K562 (cell line): ENCODE results near the gene PPP1R1C. TPM values are rescaled to one million over a fixed set of nuclear protein-coding genes. Genes with fewer than 3 reads are reported as not detected.

ENCODE experiments used
- ATAC-seq: fragments of 200-7000 bp; cut with Tn5 transposase; 3 replicates; pipeline ENCODE4 v1.9.1; 2020; ENCODE audit warnings: moderate library complexity
- BruUV-seq: library from RNA; stranded (reverse); fragments of 400-500 nt; replicated peaks from 2 replicates; lab custom pipeline; 2021; lab: Mats Ljungman, UMichigan
- CTCF ChIA-PET: fragments of 300-600 bp; formaldehyde crosslinking; extraction: SDS; loops from one replicate; lab custom pipeline; 2021; ENCODE audit warnings: low intra/inter-chr PET ratio; lab: Yijun Ruan, JAX
- POLR2A ChIA-PET: fragments of 300-600, 350-650 bp; sonication (Branson Sonifier 250); formaldehyde crosslinking; extraction: SDS; loops from one replicate; lab custom pipeline; 2021; ENCODE audit warnings: antibody characterized with exemption, inconsistent platforms; lab: Yijun Ruan, JAX
- DNase-seq, 4 experiments: peaks; one replicate each; pipeline versions ENCODE4 v3.0.0 to v3.0.0-alpha.2; 2011 to 2018; ENCODE audit warnings: low spot score in 3 of 4, mixed read lengths in 3 of 4; ENCODE audit errors: extremely low read depth in 1 of 4
- FAIRE-seq: peaks from 2 replicates; lab custom pipeline; 2011; peaks lifted over from hg19 to GRCh38; lab: Jason Lieb, UNC
- H2AFZ ChIP-seq: 2 replicates; pipeline ENCODE4 v1.6.0; 2011; ENCODE audit warnings: low read depth, low read length, control low read depth, inconsistent platforms
- H3K27ac ChIP-seq: fragments of 200-600 bp; 3 replicates; pipeline ENCODE4 v1.8.0; 2011; ENCODE audit warnings: low read depth, mild to moderate bottlenecking, control low read depth, inconsistent platforms, low read length, moderate library complexity, mixed read lengths; ENCODE audit errors: extremely low read depth
- H3K27me3 ChIP-seq, 2 experiments: fragments of 300-600 bp in 1 of 2; 2 replicates in 1 of 2; 3 replicates in 1 of 2; pipeline versions ENCODE4 v1.6.0 to v1.8.0; 2011; ENCODE audit warnings: inconsistent platforms in 2 of 2, low read length in 2 of 2, mild to moderate bottlenecking in 1 of 2, mixed read lengths in 1 of 2, moderate library complexity in 1 of 2; ENCODE audit not compliant: control insufficient read depth in 2 of 2, insufficient read depth in 2 of 2
- H3K36me3 ChIP-seq: fragments of 300-600 bp; 3 replicates; pipeline ENCODE4 v1.8.0; 2011; ENCODE audit warnings: mild to moderate bottlenecking, low read length, inconsistent platforms; ENCODE audit not compliant: control insufficient read depth, insufficient read depth
- H3K4me1 ChIP-seq, 2 experiments: fragments of 200-600 bp in 1 of 2; replicated peaks in 1 of 2; 2 replicates in 1 of 2; 3 replicates in 1 of 2; pipeline versions ENCODE4 v1.5.1 to v1.8.0; 2011; ENCODE audit warnings: inconsistent platforms in 2 of 2, low read length in 2 of 2, mild to moderate bottlenecking in 1 of 2, mixed read lengths in 1 of 2, moderate library complexity in 1 of 2; ENCODE audit not compliant: control insufficient read depth in 2 of 2, insufficient read depth in 2 of 2
- H3K4me2 ChIP-seq: 2 replicates; pipeline ENCODE4 v1.6.1; 2011; ENCODE audit warnings: low read length, control low read depth, inconsistent platforms, mixed read lengths; ENCODE audit not compliant: insufficient read depth
- H3K4me3 ChIP-seq: fragments of 200-600 bp; sonication (generic), shearing (Covaris generic); 2 replicates; pipeline ENCODE4 v1.5.1; 2016; ENCODE audit warnings: control low read depth, inconsistent platforms
- H3K79me2 ChIP-seq: fragments of 200-600 bp; 3 replicates; pipeline ENCODE4 v1.8.0; 2011; ENCODE audit warnings: low read length, inconsistent platforms; ENCODE audit not compliant: control insufficient read depth, insufficient read depth
- H3K9ac ChIP-seq, 2 experiments: 2 replicates each; pipeline versions ENCODE4 v1.6.0 to v1.6.1; 2011; ENCODE audit warnings: low read depth in 2 of 2, low read length in 2 of 2, control low read depth in 1 of 2, inconsistent platforms in 1 of 2, mild to moderate bottlenecking in 1 of 2, mixed read lengths in 1 of 2; ENCODE audit not compliant: insufficient read depth in 1 of 2
- H3K9me1 ChIP-seq: one replicate; pipeline ENCODE4 v1.6.0; 2011; ENCODE audit warnings: inconsistent platforms, mild to moderate bottlenecking, low read length, moderate library complexity; ENCODE audit not compliant: control insufficient read depth, insufficient read depth
- H3K9me3 ChIP-seq: replicated peaks from 2 replicates; pipeline ENCODE4 v1.5.1; 2011; ENCODE audit warnings: low read depth, low read length, inconsistent platforms; ENCODE audit not compliant: control insufficient read depth, insufficient read depth
- H4K20me1 ChIP-seq: replicated peaks from 2 replicates; pipeline ENCODE4 v1.6.1; 2011; ENCODE audit warnings: low read length, inconsistent platforms, mixed read lengths; ENCODE audit not compliant: control insufficient read depth, insufficient read depth
- HMG20B ChIP-seq: fragments of 250-450 bp; sonication (Bioruptor Pico); IDR thresholded peaks from 2 replicates; pipeline ENCODE4 v1.5.0; 2021; ENCODE audit warnings: mild to moderate bottlenecking
- NELFE ChIP-seq: IDR thresholded peaks from 2 replicates; pipeline ENCODE4 v1.6.1; 2011; ENCODE audit warnings: mild to moderate bottlenecking; ENCODE audit not compliant: insufficient read depth, insufficient read length
- NFRKB ChIP-seq: fragments of 450-650 bp; IDR thresholded peaks from 2 replicates; pipeline ENCODE4 v1.6.1; 2016; ENCODE audit warnings: low read depth
- PYGO2 ChIP-seq: fragments of 450-650 bp; IDR thresholded peaks from 2 replicates; pipeline ENCODE4 v1.6.1; 2016; ENCODE audit warnings: mild to moderate bottlenecking, missing genetic modification characterization, moderate library complexity, missing compliant biosample characterization
- RFX7 ChIP-seq: fragments of 250-450 bp; sonication (Bioruptor Pico); IDR thresholded peaks from 2 replicates; pipeline ENCODE4 v1.5.1; 2021; ENCODE audit warnings: mild to moderate bottlenecking
- ZNF445 ChIP-seq: fragments of 250-450 bp; sonication (Bioruptor Pico); IDR thresholded peaks from 2 replicates; pipeline ENCODE4 v1.4.0; 2020; ENCODE audit warnings: low read depth, mild to moderate bottlenecking, moderate library complexity
- ZNF707 ChIP-seq: fragments of 250-450 bp; sonication (Bioruptor Pico); conservative IDR thresholded peaks from 2 replicates; pipeline ENCODE4 v1.8.0; 2022; ENCODE audit warnings: inconsistent platforms, mild to moderate bottlenecking, moderate library complexity
- WGBS: fragments of 100-300 bp; shearing (Covaris generic); methylation state at CpG from one replicate; pipeline ENCODE4 v1.1.6; 2016; ENCODE audit warnings: low coverage, mixed read lengths; ENCODE audit not compliant: insufficient coverage; ENCODE audit errors: missing lambda C conversion rate; 5-methylcytosine and 5-hydroxymethylcytosine counted together
- in situ Hi-C: fragments of 300-500 bp; cut with MboI; formaldehyde crosslinking; loops from 4 replicates; pipeline ENCODE4 v1.15.0; 2018; ENCODE audit warnings: inconsistent platforms, mixed read lengths
- intact Hi-C: fragments of 100-400 bp; cut with micrococcal nuclease; formaldehyde crosslinking; loops from 2 replicates; pipeline ENCODE4 v1.14.2; 2022
- polyA plus RNA-seq, 8 experiments: library from polyadenylated mRNA; depleted of rRNA in 4 of 8; stranded (reverse) in 5 of 8; unstranded in 3 of 8; fragments of >200 nt; fragmentation: Nextera tagmentation in 2 of 8; fragmentation: Illumina TruSeq in 1 of 8; extraction: Ambion mirVana in 2 of 8; extraction: Trizol in 1 of 8; gene quantifications; 2 replicates each; pipeline versions ENCODE4 v1.2.1 to v1.2.3, GENCODE V29; 2011 to 2014; ENCODE audit warnings: inconsistent platforms in 1 of 8, missing spikeins in 1 of 8
- total RNA-seq, 7 experiments: library from RNA; depleted of rRNA in 6 of 7; stranded (reverse); fragments of >200 nt in 6 of 7; fragmentation: Illumina TruSeq in 2 of 7; extraction: Trizol in 2 of 7; gene quantifications; 2 replicates each; pipeline versions ENCODE4 v1.2.1 to v1.2.3, GENCODE V29; 2011 to 2021; ENCODE audit warnings: low replicate concordance in 1 of 7
- TF ChIP-seq, protein P1 (sequence below): fragments of 150-350 bp; IDR thresholded peaks from 2 replicates; pipeline ENCODE4 v1.6.1; 2014; ENCODE audit warnings: low read depth, mild to moderate bottlenecking, low read length, borderline replicate concordance
- TF ChIP-seq, protein P2 (sequence below): fragments of 250-450 bp; sonication (Bioruptor Pico); IDR thresholded peaks from 2 replicates; pipeline ENCODE4 v1.8.0; 2021; ENCODE audit warnings: mild to moderate bottlenecking, moderate library complexity

Gene PPP1R1C
- total and polyA plus RNA-seq, 9 of the 15 experiments (the other 6 are each of a cell fraction or from before 2014, with no cell fraction given): 0.09 to 0.64 (median 0.40) TPM; not detected in 2

DNA sequence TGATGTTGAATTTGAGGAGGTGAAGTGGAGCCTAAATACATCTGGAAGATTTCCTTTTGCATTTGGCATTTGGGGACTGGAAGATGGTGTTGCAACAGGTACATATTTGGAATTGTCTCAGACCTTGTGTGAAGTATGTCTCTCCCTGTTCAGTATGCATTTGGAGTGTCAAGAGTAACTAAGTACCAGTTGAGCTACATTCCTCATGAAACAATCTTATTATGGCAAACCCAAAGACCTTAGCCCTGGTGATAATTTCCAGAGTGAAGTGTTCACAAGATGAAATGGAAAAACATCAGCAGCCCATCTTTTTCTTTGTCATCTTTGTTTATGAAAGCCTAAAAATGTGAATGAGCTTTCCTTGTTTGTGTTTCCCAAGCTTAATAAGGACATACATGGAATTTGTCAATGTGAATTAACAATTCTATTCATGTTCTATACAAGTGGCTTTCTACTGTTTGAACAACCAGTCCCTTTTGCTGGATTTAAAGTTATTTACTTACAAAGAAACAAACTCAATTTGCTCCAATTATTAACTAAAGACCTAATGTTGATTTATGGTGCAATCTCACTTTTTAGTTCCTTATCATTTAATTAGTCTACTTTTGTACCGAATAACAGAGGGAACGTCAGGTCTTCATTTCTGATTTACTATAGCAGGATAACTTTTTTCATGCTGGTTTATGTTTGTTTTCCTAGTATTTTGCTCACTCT, 42.1 kb upstream of the PPP1R1C start:
- no peaks in the 10 kb centered on the region for H3K79me2 ChIP-seq
- ChIA-PET CTCF (no interaction called here), POLR2A (no interaction called here)
- H3K4me1 ChIP-seq: no peaks in the 10 kb centered on the region; a peak in 1 of 5 replicates
- in situ Hi-C loops (no loop called here), intact Hi-C loops (no loop called here)
- TF ChIP-seq RFX7 (CRISPR knock-in tag): no peak
- no peaks in the 10 kb centered on the region for H3K36me3 ChIP-seq
- no TSS peak for BruUV-seq
- no peak for FAIRE-seq
- H3K9ac ChIP-seq: no peak overlapping the region
- H3K27me3 ChIP-seq: peaks cover 2 to 3% of the 10 kb centered on the region in 2 experiments; a peak in 3 of 5 replicates
- H4K20me1 ChIP-seq: no peaks in the 10 kb centered on the region
- DNase-seq: no peak
- WGBS: 0% methylated on average over 2 of the region's 2 CpGs
- no peak for ATAC-seq
- H3K4me2 ChIP-seq: no peak overlapping the region
- no peak overlapping the region for H3K4me3 ChIP-seq
- no peak overlapping the region for H2AFZ ChIP-seq
- no peaks in the 10 kb centered on the region for H3K9me3 ChIP-seq
- H3K27ac ChIP-seq: no peak overlapping the region
- H3K9me1 ChIP-seq: no peaks in the 10 kb centered on the region

DNA sequence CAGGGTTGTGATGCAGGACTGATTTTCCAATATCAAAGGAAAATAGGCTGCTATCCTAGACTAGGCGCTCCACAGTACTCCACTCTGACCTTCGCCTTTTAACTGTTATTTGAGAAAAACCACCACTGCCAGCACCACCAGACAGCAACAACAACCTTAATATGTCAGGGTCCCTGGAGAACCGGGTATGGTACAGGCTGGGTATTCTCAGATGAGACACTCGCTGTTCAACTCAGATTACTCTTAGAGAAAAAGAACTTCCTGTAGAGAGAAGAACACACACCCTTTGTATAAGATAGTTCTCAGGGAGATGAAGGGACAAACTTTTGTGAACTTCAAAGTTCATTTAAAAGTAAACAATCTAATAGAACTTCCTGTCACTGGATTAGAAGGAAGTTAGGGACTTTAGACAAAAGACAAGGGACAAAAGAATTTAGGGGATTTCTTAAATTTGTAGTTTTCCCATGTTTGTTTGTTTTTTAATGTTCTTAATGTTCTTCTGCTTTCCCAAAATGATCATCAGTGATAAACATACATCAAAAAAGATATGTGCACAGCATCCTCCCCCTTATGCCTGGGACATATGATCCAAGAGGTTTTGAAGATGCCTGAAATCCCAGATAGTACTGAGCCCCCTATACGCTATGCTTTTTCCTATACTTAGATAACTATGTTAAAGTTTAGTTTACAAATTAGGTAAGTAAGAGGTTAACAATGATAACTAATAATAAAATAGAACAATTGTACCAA, 41.3 kb upstream of the PPP1R1C start:
- Histone ChIP-seq H3K9me3 (no peaks in the 10 kb centered on the region), H3K36me3 (no peaks in the 10 kb centered on the region), H4K20me1 (no peaks in the 10 kb centered on the region), H3K4me1 (no peaks in the 10 kb centered on the region; a peak in 1 of 5 replicates), H2AFZ (no peak overlapping the region), H3K4me3 (no peak overlapping the region), H3K9ac (no peak overlapping the region), H3K27me3 (peaks cover 0 to 2% of the 10 kb centered on the region in 2 experiments; a peak in 1 of 5 replicates), H3K9me1 (no peaks in the 10 kb centered on the region), H3K4me2 (no peak overlapping the region), H3K27ac (no peak overlapping the region), H3K79me2 (no peaks in the 10 kb centered on the region)
- no peak for DNase-seq
- ATAC-seq: no peak
- FAIRE-seq: no peak
- BruUV-seq: no TSS peak
- ChIA-PET CTCF (no interaction called here), POLR2A (no interaction called here)
- intact Hi-C loops (no loop called here), in situ Hi-C loops (no loop called here)
- WGBS: under 1% methylated on average over 5 of the region's 5 CpGs
- TF ChIP-seq NELFE (no peak), ZNF707 (CRISPR knock-in tag) (no peak), HMG20B (CRISPR knock-in tag) (no peak), ZNF445 (CRISPR knock-in tag) (no peak), PYGO2 (tag) (no peak), NFRKB (no peak)
- TF ChIP-seq, protein P1, sequence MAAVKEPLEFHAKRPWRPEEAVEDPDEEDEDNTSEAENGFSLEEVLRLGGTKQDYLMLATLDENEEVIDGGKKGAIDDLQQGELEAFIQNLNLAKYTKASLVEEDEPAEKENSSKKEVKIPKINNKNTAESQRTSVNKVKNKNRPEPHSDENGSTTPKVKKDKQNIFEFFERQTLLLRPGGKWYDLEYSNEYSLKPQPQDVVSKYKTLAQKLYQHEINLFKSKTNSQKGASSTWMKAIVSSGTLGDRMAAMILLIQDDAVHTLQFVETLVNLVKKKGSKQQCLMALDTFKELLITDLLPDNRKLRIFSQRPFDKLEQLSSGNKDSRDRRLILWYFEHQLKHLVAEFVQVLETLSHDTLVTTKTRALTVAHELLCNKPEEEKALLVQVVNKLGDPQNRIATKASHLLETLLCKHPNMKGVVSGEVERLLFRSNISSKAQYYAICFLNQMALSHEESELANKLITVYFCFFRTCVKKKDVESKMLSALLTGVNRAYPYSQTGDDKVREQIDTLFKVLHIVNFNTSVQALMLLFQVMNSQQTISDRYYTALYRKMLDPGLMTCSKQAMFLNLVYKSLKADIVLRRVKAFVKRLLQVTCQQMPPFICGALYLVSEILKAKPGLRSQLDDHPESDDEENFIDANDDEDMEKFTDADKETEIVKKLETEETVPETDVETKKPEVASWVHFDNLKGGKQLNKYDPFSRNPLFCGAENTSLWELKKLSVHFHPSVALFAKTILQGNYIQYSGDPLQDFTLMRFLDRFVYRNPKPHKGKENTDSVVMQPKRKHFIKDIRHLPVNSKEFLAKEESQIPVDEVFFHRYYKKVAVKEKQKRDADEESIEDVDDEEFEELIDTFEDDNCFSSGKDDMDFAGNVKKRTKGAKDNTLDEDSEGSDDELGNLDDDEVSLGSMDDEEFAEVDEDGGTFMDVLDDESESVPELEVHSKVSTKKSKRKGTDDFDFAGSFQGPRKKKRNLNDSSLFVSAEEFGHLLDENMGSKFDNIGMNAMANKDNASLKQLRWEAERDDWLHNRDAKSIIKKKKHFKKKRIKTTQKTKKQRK: no peak
- TF ChIP-seq, protein P2, sequence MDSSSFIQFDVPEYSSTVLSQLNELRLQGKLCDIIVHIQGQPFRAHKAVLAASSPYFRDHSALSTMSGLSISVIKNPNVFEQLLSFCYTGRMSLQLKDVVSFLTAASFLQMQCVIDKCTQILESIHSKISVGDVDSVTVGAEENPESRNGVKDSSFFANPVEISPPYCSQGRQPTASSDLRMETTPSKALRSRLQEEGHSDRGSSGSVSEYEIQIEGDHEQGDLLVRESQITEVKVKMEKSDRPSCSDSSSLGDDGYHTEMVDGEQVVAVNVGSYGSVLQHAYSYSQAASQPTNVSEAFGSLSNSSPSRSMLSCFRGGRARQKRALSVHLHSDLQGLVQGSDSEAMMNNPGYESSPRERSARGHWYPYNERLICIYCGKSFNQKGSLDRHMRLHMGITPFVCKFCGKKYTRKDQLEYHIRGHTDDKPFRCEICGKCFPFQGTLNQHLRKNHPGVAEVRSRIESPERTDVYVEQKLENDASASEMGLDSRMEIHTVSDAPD (CRISPR knock-in tag): no peak
